Subcutaneous abdominal adipose tissue (tissue), 5 donors: Measurements from ENCODE around the gene C16orf89.
A peak's percentile ranks its signal among the peaks of the same experiment; 100 is the strongest.

ENCODE experiments used
- H3K27ac ChIP-seq: one replicate; pipeline ENCODE4 v1.7.0; 2013; ENCODE audit warnings: low read depth, mild to moderate bottlenecking, inconsistent platforms, low read length, moderate library complexity
- H3K27me3 ChIP-seq, 5 donors: one replicate each; pipeline ENCODE4 v1.7.0; 2013; ENCODE audit warnings: low read length in 5 of 5, inconsistent platforms in 1 of 5; ENCODE audit not compliant: control insufficient read depth in 5 of 5, insufficient read depth in 4 of 5
- H3K36me3 ChIP-seq, 5 donors: one replicate each; pipeline ENCODE4 v1.7.0; 2013; ENCODE audit warnings: low read length in 5 of 5; ENCODE audit not compliant: control insufficient read depth in 5 of 5, insufficient read depth in 5 of 5
- H3K4me1 ChIP-seq, 5 donors: one replicate each; pipeline ENCODE4 v1.7.0; 2013; ENCODE audit warnings: low read length in 5 of 5, mild to moderate bottlenecking in 3 of 5, moderate library complexity in 1 of 5; ENCODE audit not compliant: control insufficient read depth in 5 of 5, insufficient read depth in 5 of 5
- H3K4me3 ChIP-seq, 5 donors: one replicate each; pipeline ENCODE4 v1.7.0; 2013; ENCODE audit warnings: low read length in 5 of 5, low read depth in 1 of 5
- H3K9ac ChIP-seq, 5 donors: one replicate each; pipeline ENCODE4 v1.7.0; 2013; ENCODE audit warnings: low read length in 5 of 5, mild to moderate bottlenecking in 4 of 5, moderate library complexity in 3 of 5
- H3K9me3 ChIP-seq, 5 donors: one replicate each; pipeline ENCODE4 v1.7.0; 2013; ENCODE audit warnings: low read length in 5 of 5; ENCODE audit not compliant: control insufficient read depth in 5 of 5
- donor health status: healthy.
- donor health status: healthy.
- donor health status: healthy.
- donor health status: healthy.
- donor health status: healthy.

Gene C16orf89

GRCh38 chr16:5071681-5072333 lies 6.1 kb upstream of the C16orf89 start, which contains the start of gene ALG1:
Gene ALG1 (plus strand): TSS chr16:5071843. CDS start chr16:5071850, 7 bp downstream.
- peaks cover 3 to 22% (median 17%) of the 10 kb centered on the region in 5 donors for H3K4me1 ChIP-seq
- peaks cover 0 to 23% (median 17%) of the 10 kb centered on the region in 5 donors for H3K36me3 ChIP-seq
- H3K4me3 ChIP-seq: peak within 1 kb of the TSS; percentile 84 to 97 (median 91)
- H3K9ac ChIP-seq: peak within 1 kb of the TSS; percentile 31 to 91 (median 76)
- no peaks in the 10 kb centered on the region for H3K9me3 ChIP-seq
- peak within 1 kb of the TSS; percentile 26 for H3K27ac ChIP-seq
- H3K27me3 ChIP-seq: no peaks in the 10 kb centered on the region

DNA sequence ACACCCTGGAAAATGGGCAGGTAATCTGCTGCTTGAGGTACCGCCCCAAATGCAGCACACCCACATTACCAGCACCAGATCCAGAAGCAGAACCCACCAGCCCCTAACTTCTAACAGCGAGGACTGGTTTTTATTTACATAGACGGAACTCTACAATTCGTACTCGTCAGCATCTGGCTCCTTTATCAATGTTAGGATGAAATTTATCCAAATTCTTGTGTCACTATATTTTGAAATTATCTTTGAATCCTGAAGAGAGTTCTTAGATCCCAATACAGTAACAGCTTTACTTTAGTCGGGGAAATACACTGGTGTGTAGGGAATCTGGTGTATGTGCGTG lies 5.6 kb upstream of the C16orf89 start:
- Histone ChIP-seq H3K9me3 (no peaks in the 10 kb centered on the region), H3K4me1 (peaks cover 3 to 22% (median 17%) of the 10 kb centered on the region in 5 donors), H3K9ac (peak overlapping the region; percentile 31 to 91 (median 76)), H3K36me3 (peaks cover 0 to 19% (median 15%) of the 10 kb centered on the region in 5 donors), H3K27me3 (no peaks in the 10 kb centered on the region), H3K4me3 (peak overlapping the region; percentile 56 to 97 (median 91)), H3K27ac (peak overlapping the region; percentile 26)

- Histone ChIP-seq H3K4me3 (no peak overlapping the region), H3K36me3 (peaks cover 0 to 12% (median 8%) of the 10 kb centered on the region in 5 donors), H3K9me3 (no peaks in the 10 kb centered on the region), H3K4me1 (peaks cover 3 to 28% (median 20%) of the 10 kb centered on the region in 5 donors), H3K27ac (no peak overlapping the region), H3K27me3 (no peaks in the 10 kb centered on the region), H3K9ac (no peak overlapping the region)
Observed at GRCh38 chr16:5070431-5071186, 4.9 kb upstream of the C16orf89 start.

DNA sequence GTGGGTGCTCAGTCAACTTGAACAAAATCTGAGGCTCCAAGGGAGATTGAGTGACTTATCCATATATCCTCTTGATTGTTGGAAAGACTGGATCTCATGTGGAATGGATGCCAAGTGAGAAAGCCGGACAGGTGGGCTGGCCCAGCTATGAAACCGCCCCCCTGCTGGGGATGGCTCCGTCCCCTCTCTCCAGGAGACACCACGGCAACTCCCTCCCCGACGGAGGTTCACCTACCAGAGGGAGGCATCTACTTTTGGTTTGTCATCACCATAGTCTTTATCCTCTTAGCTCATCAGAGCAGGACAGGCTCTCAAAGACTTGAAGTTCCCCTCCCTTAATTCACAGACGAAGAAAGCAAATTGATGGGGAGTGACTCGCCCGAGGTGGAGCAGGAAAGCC lies 4.1 kb upstream of the C16orf89 start:
- Histone ChIP-seq H3K36me3 (peaks cover 0 to 5% (median 2%) of the 10 kb centered on the region in 5 donors), H3K4me3 (no peak overlapping the region), H3K27me3 (no peaks in the 10 kb centered on the region), H3K4me1 (peaks cover 3 to 35% (median 27%) of the 10 kb centered on the region in 5 donors), H3K9me3 (no peaks in the 10 kb centered on the region), H3K27ac (no peak overlapping the region), H3K9ac (no peak overlapping the region)

- Histone ChIP-seq H3K36me3 (no peaks in the 10 kb centered on the region), H3K9me3 (no peaks in the 10 kb centered on the region), H3K27me3 (no peaks in the 10 kb centered on the region), H3K27ac (no peak overlapping the region), H3K9ac (no peak overlapping the region), H3K4me3 (no peak overlapping the region), H3K4me1 (peaks cover 3 to 37% (median 32%) of the 10 kb centered on the region in 5 donors)
Observed at GRCh38 chr16:5069048-5069447, 3.3 kb upstream of the C16orf89 start.

DNA sequence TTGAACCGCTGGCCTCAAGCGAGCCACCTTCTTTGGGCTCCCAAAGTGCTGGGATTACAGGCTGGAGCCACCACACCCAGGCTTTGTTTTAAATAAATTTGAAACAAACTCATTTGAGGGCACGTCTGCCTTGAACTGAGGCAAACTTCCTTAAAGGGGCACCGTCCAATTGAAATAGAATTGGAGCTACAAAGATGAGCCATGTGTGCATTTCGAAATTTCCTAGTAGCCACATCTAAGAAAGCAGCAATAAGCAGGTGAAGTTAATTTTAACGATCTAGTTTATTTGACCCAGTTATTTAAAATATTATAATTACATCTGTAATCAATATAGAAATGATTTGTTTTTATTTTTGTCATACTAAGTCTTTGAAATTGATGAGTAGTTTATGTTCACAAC lies 755 bp upstream of the C16orf89 start:
- Histone ChIP-seq H3K27me3 (no peaks in the 10 kb centered on the region), H3K4me3 (no peak overlapping the region), H3K36me3 (peaks cover 0 to 2% (median 0%) of the 10 kb centered on the region in 5 donors), H3K27ac (no peak overlapping the region), H3K9ac (peak overlapping the region in 1 of 5 donors; percentile 45), H3K9me3 (no peaks in the 10 kb centered on the region), H3K4me1 (peaks cover 0 to 21% (median 20%) of the 10 kb centered on the region in 5 donors)

- Histone ChIP-seq H3K9me3 (no peaks in the 10 kb centered on the region), H3K4me3 (peak overlapping the region; percentile 2 to 58 (median 44)), H3K27me3 (no peaks in the 10 kb centered on the region), H3K9ac (peak overlapping the region in 3 of 5 donors; percentile 5 to 26 (median 9)), H3K36me3 (peaks cover 0 to 2% (median 0%) of the 10 kb centered on the region in 5 donors), H3K4me1 (peaks cover 0 to 17% (median 14%) of the 10 kb centered on the region in 5 donors), H3K27ac (no peak overlapping the region)
Observed at GRCh38 chr16:5065326-5065725, 430 bp downstream of the C16orf89 start.

DNA sequence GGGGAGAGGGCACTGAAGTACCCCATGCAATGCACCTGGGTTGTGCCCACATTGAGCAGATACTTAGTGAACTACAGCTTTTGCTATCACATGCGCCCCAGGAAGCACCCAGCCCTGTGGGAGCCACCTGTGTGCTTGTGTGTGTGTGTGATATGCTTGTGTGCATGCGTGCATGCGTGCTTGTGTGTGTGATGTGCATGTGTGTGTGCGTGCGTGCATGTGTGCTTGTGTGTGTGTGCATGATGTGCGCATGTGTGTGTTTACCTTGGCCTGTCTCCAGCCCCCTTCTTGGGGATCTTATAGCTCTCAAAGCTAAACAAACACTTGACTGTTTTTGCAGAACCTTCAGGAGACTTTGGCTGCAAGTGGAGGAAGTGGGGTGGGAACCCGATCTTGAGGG lies 841 bp downstream of the C16orf89 start:
- Histone ChIP-seq H3K36me3 (peaks cover 0 to 2% (median 0%) of the 10 kb centered on the region in 5 donors), H3K27me3 (no peaks in the 10 kb centered on the region), H3K27ac (no peak overlapping the region), H3K9ac (no peak overlapping the region), H3K4me1 (peaks cover 0 to 17% (median 14%) of the 10 kb centered on the region in 5 donors), H3K9me3 (no peaks in the 10 kb centered on the region), H3K4me3 (peak overlapping the region in 2 of 5 donors; percentile 26 to 39)

DNA sequence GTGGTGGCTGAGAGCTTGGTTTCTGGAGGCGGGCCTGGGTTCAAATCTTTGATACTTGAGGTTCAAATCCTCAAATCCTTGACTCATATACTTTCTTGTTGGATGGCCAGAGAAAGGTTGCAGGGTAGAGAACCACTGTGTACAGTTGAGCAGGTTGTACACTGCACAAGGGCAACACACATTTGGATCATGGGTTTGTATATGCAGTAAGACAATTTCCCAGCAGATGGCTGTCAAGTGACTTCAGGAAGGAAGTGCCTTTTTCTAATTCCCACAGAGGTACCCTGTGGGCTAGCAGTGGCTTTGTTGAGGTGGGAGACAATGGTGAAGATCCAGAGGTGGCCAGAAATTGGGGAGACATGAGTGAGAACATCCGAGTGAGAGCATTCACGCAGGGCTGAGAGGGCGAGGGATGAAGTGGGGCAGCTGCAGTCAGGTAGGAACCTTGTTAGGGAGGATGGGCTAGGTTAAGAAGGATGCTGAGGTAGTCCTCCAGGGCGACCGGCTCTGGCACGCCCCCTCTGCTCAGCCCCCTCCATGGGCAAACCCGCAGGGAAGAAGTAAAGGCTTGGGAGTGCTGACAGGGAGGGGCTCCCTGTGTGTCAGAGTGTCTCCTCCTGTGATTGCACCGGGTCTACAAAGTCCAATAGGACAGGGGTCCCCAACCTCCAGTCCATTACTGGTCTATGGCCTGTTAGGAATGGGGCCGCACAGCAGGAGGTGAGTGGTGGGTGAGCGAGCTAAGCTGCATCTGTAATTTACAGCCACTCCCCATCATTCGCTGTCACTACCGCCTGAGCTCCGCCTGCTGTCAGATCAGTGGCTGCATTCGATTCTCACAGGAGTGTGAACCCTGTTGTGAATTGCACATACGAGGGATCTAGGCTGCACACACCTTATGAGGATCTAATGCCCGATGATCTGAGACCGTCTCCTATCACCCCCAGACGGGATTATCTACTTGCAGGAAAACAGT lies 2.7 kb downstream of the C16orf89 start:
- Histone ChIP-seq H3K9ac (no peak overlapping the region), H3K36me3 (peaks cover 0 to 2% (median 0%) of the 10 kb centered on the region in 5 donors), H3K9me3 (no peaks in the 10 kb centered on the region), H3K27ac (no peak overlapping the region), H3K27me3 (no peaks in the 10 kb centered on the region), H3K4me1 (peaks cover 0 to 20% (median 14%) of the 10 kb centered on the region in 5 donors), H3K4me3 (no peak overlapping the region)
